Lower lobe of right lung (tissue), 2 donors: ENCODE results near the gene BOD1. TPM values are rescaled to one million over a fixed set of nuclear protein-coding genes. Genes with fewer than 3 reads are reported as not detected.

ENCODE experiments used
- ATAC-seq, 2 donors: fragments of 200-7000 bp; cut with Tn5 transposase; one replicate each; pipeline ENCODE4 v1.9.1; 2020 to 2022; ENCODE audit warnings: mild to moderate bottlenecking in 2 of 2, moderate library complexity in 2 of 2
- DNase-seq: peaks from one replicate; pipeline ENCODE4 v3.0.0-alpha.2; 2020
- H3K27ac ChIP-seq: fragments of 200-600 bp; one replicate; pipeline ENCODE4 v1.8.0; 2022
- H3K27me3 ChIP-seq: fragments of 200-600 bp; one replicate; pipeline ENCODE4 v1.8.0; 2022; ENCODE audit warnings: low read depth
- H3K36me3 ChIP-seq: fragments of 200-600 bp; one replicate; pipeline ENCODE4 v1.8.0; 2022; ENCODE audit warnings: mild to moderate bottlenecking
- H3K4me1 ChIP-seq: fragments of 200-600 bp; one replicate; pipeline ENCODE4 v1.8.0; 2022
- H3K4me3 ChIP-seq: fragments of 200-600 bp; one replicate; pipeline ENCODE4 v1.8.0; 2022; ENCODE audit warnings: mild to moderate bottlenecking
- H3K9me3 ChIP-seq: fragments of 200-600 bp; one replicate; pipeline ENCODE4 v1.8.0; 2022
- intact Hi-C: fragments of 100-400 bp; cut with DNase I; formaldehyde crosslinking; loops from one replicate; pipeline ENCODE4 v1.11.0; 2022
- total RNA-seq: library from RNA; stranded (reverse); fragmentation: NEBNext Ultra II Directional; extraction: Animal tissue kit (Norgen Biotek cat#: 25700); gene quantifications from one replicate; pipeline ENCODE4 v1.2.1, GENCODE V29; 2021
- TF ChIP-seq, protein P1 (sequence below): fragments of 200-600 bp; IDR thresholded peaks from one replicate; pipeline ENCODE4 v1.8.0; 2022; ENCODE audit warnings: antibody characterized with exemption, mild to moderate bottlenecking
- donor health status: DM: no; HTN: yes; CAD: no; lungs with severe emphysema.

Gene BOD1
- total RNA-seq, 1 donor from 2014 or later: 35.0 TPM

GRCh38 chr5:173637340-173637739 is 20.9 kb upstream of the BOD1 start:
- Histone ChIP-seq H3K4me3 (no peak overlapping the region), H3K9me3 (no peaks in the 10 kb centered on the region), H3K4me1 (no peaks in the 10 kb centered on the region), H3K36me3 (no peaks in the 10 kb centered on the region), H3K27ac (no peak overlapping the region), H3K27me3 (no peaks in the 10 kb centered on the region)
- TF ChIP-seq, protein P1, sequence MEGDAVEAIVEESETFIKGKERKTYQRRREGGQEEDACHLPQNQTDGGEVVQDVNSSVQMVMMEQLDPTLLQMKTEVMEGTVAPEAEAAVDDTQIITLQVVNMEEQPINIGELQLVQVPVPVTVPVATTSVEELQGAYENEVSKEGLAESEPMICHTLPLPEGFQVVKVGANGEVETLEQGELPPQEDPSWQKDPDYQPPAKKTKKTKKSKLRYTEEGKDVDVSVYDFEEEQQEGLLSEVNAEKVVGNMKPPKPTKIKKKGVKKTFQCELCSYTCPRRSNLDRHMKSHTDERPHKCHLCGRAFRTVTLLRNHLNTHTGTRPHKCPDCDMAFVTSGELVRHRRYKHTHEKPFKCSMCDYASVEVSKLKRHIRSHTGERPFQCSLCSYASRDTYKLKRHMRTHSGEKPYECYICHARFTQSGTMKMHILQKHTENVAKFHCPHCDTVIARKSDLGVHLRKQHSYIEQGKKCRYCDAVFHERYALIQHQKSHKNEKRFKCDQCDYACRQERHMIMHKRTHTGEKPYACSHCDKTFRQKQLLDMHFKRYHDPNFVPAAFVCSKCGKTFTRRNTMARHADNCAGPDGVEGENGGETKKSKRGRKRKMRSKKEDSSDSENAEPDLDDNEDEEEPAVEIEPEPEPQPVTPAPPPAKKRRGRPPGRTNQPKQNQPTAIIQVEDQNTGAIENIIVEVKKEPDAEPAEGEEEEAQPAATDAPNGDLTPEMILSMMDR: no peak
- intact Hi-C loops: no loop called here
- no peak for ATAC-seq
- no peak for DNase-seq

DNA sequence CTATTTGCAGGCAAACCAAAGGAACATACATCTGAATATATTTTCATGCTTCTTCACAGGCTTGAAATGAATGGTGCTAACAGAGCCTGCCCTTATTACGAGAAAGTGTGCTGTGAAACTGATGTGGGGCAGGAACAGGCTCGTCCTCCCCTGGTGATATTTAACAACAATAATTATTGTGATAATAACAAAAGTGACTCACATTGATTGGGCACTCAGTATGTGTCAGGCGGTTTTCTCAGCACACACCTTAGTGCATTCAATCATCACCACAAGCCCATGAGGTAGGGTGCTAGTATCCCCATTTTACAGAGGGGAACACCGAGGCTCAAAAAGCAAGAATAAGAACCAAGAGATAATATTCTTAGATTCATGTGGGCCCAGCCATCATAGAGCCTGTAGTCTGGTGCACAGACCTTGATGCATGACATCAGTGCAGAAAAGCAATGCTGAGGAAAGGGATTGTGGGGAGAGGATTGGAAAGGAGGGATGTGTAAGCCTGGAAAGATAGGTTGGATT is 18.1 kb upstream of the BOD1 start:
- Histone ChIP-seq H3K4me1 (no peaks in the 10 kb centered on the region), H3K27me3 (no peaks in the 10 kb centered on the region), H3K36me3 (no peaks in the 10 kb centered on the region), H3K9me3 (no peaks in the 10 kb centered on the region), H3K4me3 (no peak overlapping the region), H3K27ac (no peak overlapping the region)
- intact Hi-C loops: no loop called here
- ATAC-seq (no peak), DNase-seq (no peak)
- TF ChIP-seq, protein P1: no peak

GRCh38 chr5:173633304-173633703 is 16.9 kb upstream of the BOD1 start:
- no peaks in the 10 kb centered on the region for H3K9me3 ChIP-seq
- H3K4me1 ChIP-seq: no peaks in the 10 kb centered on the region
- H3K36me3 ChIP-seq: no peaks in the 10 kb centered on the region
- intact Hi-C loops: no loop called here
- no peak overlapping the region for H3K4me3 ChIP-seq
- no peaks in the 10 kb centered on the region for H3K27me3 ChIP-seq
- TF ChIP-seq, protein P1: no peak
- no peak overlapping the region for H3K27ac ChIP-seq
- no peak for DNase-seq
- ATAC-seq: no peak

GRCh38 chr5:173631478-173631877 is 15.0 kb upstream of the BOD1 start:
- Histone ChIP-seq H3K9me3 (no peaks in the 10 kb centered on the region), H3K36me3 (no peaks in the 10 kb centered on the region), H3K27ac (no peak overlapping the region), H3K4me1 (no peaks in the 10 kb centered on the region), H3K27me3 (no peaks in the 10 kb centered on the region), H3K4me3 (no peak overlapping the region)
- no peak for ATAC-seq
- intact Hi-C loops: no loop called here
- TF ChIP-seq, protein P1: no peak
- DNase-seq: no peak

- Histone ChIP-seq H3K27me3 (no peaks in the 10 kb centered on the region), H3K4me3 (no peak overlapping the region), H3K27ac (no peak overlapping the region), H3K9me3 (no peaks in the 10 kb centered on the region), H3K36me3 (no peaks in the 10 kb centered on the region), H3K4me1 (no peaks in the 10 kb centered on the region)
- DNase-seq (no peak), ATAC-seq (no peak)
- intact Hi-C loops: no loop called here
- TF ChIP-seq, protein P1: no peak
Measured at GRCh38 chr5:173630724-173631365, 14.4 kb upstream of the BOD1 start.
